ENCODE results near the gene GOT2.
"Not testable (repeated sequence)": the region's sequence is repeated elsewhere in the genome, so short reads cannot be mapped to it uniquely, and the experiment has no call there.

- TF ChIP-seq CTCF, POLR2A (IDR thresholded peaks at IDR 0.05): not testable (repeated sequence)
Observed at GRCh38 chr16:58736341-58736740, 2.2 kb upstream of the GOT2 start.

All from right lobe of liver (tissue), 4 donors.